Measurements from ENCODE around the gene PROB1.

The PROB1 gene

DNA sequence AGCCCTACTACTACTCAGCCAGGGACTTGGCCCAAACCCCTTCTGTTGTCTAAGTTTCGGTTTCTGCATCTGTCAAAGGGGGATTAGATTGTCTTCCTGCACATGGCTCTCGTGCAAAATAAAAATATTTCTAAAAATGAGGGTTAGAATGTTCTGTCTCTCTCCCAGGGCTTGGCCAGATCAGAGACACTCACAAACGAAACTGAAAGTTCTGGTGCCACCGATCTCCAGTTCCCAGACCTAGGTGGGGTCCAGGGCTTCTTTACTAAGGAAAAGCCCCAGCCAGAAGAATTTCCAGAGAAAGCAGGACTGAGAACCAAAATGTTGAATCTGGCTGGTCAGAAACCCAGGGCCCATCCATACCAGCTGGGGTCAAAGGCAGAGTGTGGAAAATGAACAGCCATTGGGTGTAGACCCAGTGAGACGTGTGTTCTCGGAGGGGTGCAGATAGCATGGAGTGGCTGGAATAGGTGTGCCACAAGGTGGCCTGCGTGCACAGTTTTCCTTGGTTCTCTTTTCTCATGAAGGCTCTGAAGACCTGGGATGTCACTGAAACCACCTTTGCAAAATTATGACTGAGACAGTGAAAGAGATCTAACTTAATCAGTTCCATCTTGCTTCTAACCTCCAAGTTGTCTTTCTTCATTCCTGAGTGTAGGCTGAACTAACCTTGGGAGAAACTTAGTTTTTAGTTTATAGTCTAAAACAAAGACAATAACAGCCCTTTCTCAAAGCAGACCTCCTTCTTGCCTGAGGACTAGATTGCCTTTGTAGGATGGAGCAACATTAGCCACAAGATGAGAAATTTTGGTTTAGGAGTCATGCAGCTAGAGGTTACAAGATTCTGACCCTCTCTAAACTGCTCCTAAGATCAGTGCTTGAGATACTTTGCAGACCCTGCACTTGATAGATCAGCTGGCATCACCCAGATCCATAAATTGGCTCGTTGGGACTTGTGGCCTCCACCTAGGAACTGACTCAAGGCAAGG lies 9.5 kb downstream of the PROB1 start:
- Histone ChIP-seq H2BK5ac (ENCODE audit: low read depth, low read length, poor library complexity) (peak overlapping the region; percentile 29), H4K8ac (ENCODE audit: low read depth, low read length) (no peak overlapping the region), H3K79me2 (ENCODE audit: control insufficient read depth, insufficient read depth, low read length, poor library complexity) (no peaks in the 10 kb centered on the region), H4K91ac (ENCODE audit: low read depth, low read length) (peak overlapping the region; percentile 59), H3K79me1 (ENCODE audit: low read length) (peaks cover 5% of the 10 kb centered on the region), H3K23ac (ENCODE audit: low read length) (no peak overlapping the region), H3K18ac (ENCODE audit: low read length) (no peak overlapping the region), H3K4me1 (ENCODE audit: control insufficient read depth in 1 of 2, insufficient read depth in 2 of 2, low read length in 2 of 2) (peaks cover 5 to 17% of the 10 kb centered on the region in 2 experiments), H3K4me2 (ENCODE audit: low read length) (no peak overlapping the region), H3K9me3 (ENCODE audit: insufficient read depth, low read depth, low read length) (no peaks in the 10 kb centered on the region), H3K4me3 (ENCODE audit: low read depth, low read length) (no peak overlapping the region), H3K4ac (ENCODE audit: low read depth, low read length) (no peak overlapping the region), H3K14ac (ENCODE audit: low read length) (no peak overlapping the region), H4K12ac (ENCODE audit: low read depth, low read length) (no peak overlapping the region), H3K27me3 (ENCODE audit: insufficient read depth, low read length) (no peaks in the 10 kb centered on the region), H3K27ac (ENCODE audit: low read depth, low read length) (peak overlapping the region; percentile 40), H3K36me3 (ENCODE audit: control insufficient read depth in 1 of 2, insufficient read depth in 2 of 2, low read length in 2 of 2) (no peaks in the 10 kb centered on the region), H2BK120ac (ENCODE audit: insufficient read depth, low read length, poor library complexity) (peak overlapping the region; percentile 54), H2BK12ac (ENCODE audit: low read length) (no peak overlapping the region), H3K9ac (ENCODE audit: low read length) (no peak overlapping the region), H2AK5ac (ENCODE audit: low read length) (no peak overlapping the region), H2AFZ (ENCODE audit: insufficient read depth, low read length, poor library complexity) (no peak overlapping the region)
- no CpG with 5 or more reads among the region's 8 CpGs for WGBS (ENCODE audit: extremely low coverage, insufficient coverage, insufficient read length)
- peak; percentile 21 to 65 for DNase-seq

- peak overlapping the region; percentile 54 for H2BK120ac ChIP-seq (ENCODE audit: insufficient read depth, low read length, poor library complexity)
- H3K4me2 ChIP-seq (ENCODE audit: low read length) = no peak overlapping the region
- peaks cover 5% of the 10 kb centered on the region for H3K79me1 ChIP-seq (ENCODE audit: low read length)
- H4K91ac ChIP-seq (ENCODE audit: low read depth, low read length) = peak overlapping the region; percentile 59
- no peak overlapping the region for H3K4me3 ChIP-seq (ENCODE audit: low read depth, low read length)
- WGBS (ENCODE audit: extremely low coverage, insufficient coverage, insufficient read length) = no CpG with 5 or more reads among the region's 9 CpGs
- H3K9me3 ChIP-seq (ENCODE audit: insufficient read depth, low read depth, low read length) = no peaks in the 10 kb centered on the region
- peak overlapping the region; percentile 11 for H2AFZ ChIP-seq (ENCODE audit: insufficient read depth, low read length, poor library complexity)
- no peak overlapping the region for H3K23ac ChIP-seq (ENCODE audit: low read length)
- no peak overlapping the region for H2AK5ac ChIP-seq (ENCODE audit: low read length)
- no peak overlapping the region for H2BK12ac ChIP-seq (ENCODE audit: low read length)
- H4K12ac ChIP-seq (ENCODE audit: low read depth, low read length) = no peak overlapping the region
- no peak overlapping the region for H3K27ac ChIP-seq (ENCODE audit: low read depth, low read length)
- DNase-seq = no peak
- no peak overlapping the region for H3K9ac ChIP-seq (ENCODE audit: low read length)
- no peaks in the 10 kb centered on the region for H3K79me2 ChIP-seq (ENCODE audit: control insufficient read depth, insufficient read depth, low read length, poor library complexity)
- H3K27me3 ChIP-seq (ENCODE audit: insufficient read depth, low read length) = no peaks in the 10 kb centered on the region
- H3K14ac ChIP-seq (ENCODE audit: low read length) = no peak overlapping the region
- no peak overlapping the region for H3K18ac ChIP-seq (ENCODE audit: low read length)
- no peak overlapping the region for H3K4ac ChIP-seq (ENCODE audit: low read depth, low read length)
- H3K4me1 ChIP-seq (ENCODE audit: control insufficient read depth in 1 of 2, insufficient read depth in 2 of 2, low read length in 2 of 2) = peaks cover 5 to 17% of the 10 kb centered on the region in 2 experiments
- no peak overlapping the region for H4K8ac ChIP-seq (ENCODE audit: low read depth, low read length)
- H2BK5ac ChIP-seq (ENCODE audit: low read depth, low read length, poor library complexity) = no peak overlapping the region
- no peaks in the 10 kb centered on the region for H3K36me3 ChIP-seq (ENCODE audit: control insufficient read depth in 1 of 2, insufficient read depth in 2 of 2, low read length in 2 of 2)
These were observed 10.3 kb downstream of the PROB1 start for GRCh38 chr5:139384591-139385051.

DNA sequence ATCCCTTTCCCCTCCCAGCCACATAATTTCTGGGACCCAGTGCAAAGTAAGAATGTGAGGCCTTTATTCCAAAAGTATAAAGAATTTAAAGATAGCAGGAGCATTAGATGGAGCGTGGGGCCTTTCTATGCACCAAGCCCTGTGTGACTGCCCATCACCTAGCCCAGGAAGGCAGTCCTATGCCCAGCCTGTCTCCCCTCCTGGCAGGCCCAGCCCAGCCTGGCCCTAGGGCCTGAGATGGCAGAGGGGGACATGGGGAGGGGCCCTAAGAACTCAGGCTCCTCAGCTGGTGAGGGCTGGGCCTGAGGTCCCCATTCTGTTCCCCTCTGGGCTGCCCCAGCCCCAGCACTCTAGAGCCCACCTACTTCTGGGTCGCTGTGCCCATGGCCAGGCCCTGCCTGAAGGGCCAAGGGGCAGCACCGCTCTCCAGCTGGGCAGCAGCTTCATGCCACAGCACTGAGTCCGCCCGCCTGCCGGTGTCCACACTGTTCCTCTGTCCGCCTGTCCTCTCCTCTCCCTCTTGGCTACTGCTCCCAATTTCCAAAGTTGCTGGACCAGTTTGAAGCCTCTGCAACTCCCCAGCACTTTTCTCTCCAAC lies 10.8 kb downstream of the PROB1 start:
- Histone ChIP-seq H2AK5ac (ENCODE audit: low read length) (no peak overlapping the region), H3K4me1 (ENCODE audit: control insufficient read depth in 1 of 2, insufficient read depth in 2 of 2, low read length in 2 of 2) (peaks cover 5 to 17% of the 10 kb centered on the region in 2 experiments), H3K79me1 (ENCODE audit: low read length) (peaks cover 5% of the 10 kb centered on the region), H3K4ac (ENCODE audit: low read depth, low read length) (no peak overlapping the region), H3K14ac (ENCODE audit: low read length) (no peak overlapping the region), H3K36me3 (ENCODE audit: control insufficient read depth in 1 of 2, insufficient read depth in 2 of 2, low read length in 2 of 2) (no peaks in the 10 kb centered on the region), H3K18ac (ENCODE audit: low read length) (no peak overlapping the region), H3K9me3 (ENCODE audit: insufficient read depth, low read depth, low read length) (no peaks in the 10 kb centered on the region), H3K27me3 (ENCODE audit: insufficient read depth, low read length) (no peaks in the 10 kb centered on the region), H4K8ac (ENCODE audit: low read depth, low read length) (no peak overlapping the region), H3K27ac (ENCODE audit: low read depth, low read length) (no peak overlapping the region), H2AFZ (ENCODE audit: insufficient read depth, low read length, poor library complexity) (no peak overlapping the region), H3K4me3 (ENCODE audit: low read depth, low read length) (no peak overlapping the region), H3K4me2 (ENCODE audit: low read length) (no peak overlapping the region), H3K9ac (ENCODE audit: low read length) (no peak overlapping the region), H3K23ac (ENCODE audit: low read length) (no peak overlapping the region), H2BK5ac (ENCODE audit: low read depth, low read length, poor library complexity) (no peak overlapping the region), H3K79me2 (ENCODE audit: control insufficient read depth, insufficient read depth, low read length, poor library complexity) (no peaks in the 10 kb centered on the region), H4K12ac (ENCODE audit: low read depth, low read length) (no peak overlapping the region), H2BK12ac (ENCODE audit: low read length) (no peak overlapping the region), H4K91ac (ENCODE audit: low read depth, low read length) (peak overlapping the region; percentile 59), H2BK120ac (ENCODE audit: insufficient read depth, low read length, poor library complexity) (no peak overlapping the region)
- peak in 1 of 2 donors; percentile 22 for DNase-seq
- WGBS (ENCODE audit: extremely low coverage, insufficient coverage, insufficient read length) = no CpG with 5 or more reads among the region's 7 CpGs

- H4K12ac ChIP-seq (ENCODE audit: low read depth, low read length) = no peak within 1 kb of the TSS
- no peak within 1 kb of the TSS for H3K4me3 ChIP-seq (ENCODE audit: low read depth, low read length)
- no peak within 1 kb of the TSS for H2BK120ac ChIP-seq (ENCODE audit: insufficient read depth, low read length, poor library complexity)
- no peaks in the 10 kb centered on the region for H3K27me3 ChIP-seq (ENCODE audit: insufficient read depth, low read length)
- H3K23ac ChIP-seq (ENCODE audit: low read length) = no peak within 1 kb of the TSS
- no peak within 1 kb of the TSS for H3K9ac ChIP-seq (ENCODE audit: low read length)
- DNase-seq = peak in 1 of 2 donors; percentile 29
- no peak within 1 kb of the TSS for H3K4ac ChIP-seq (ENCODE audit: low read depth, low read length)
- no peak within 1 kb of the TSS for H3K27ac ChIP-seq (ENCODE audit: low read depth, low read length)
- H3K4me1 ChIP-seq (ENCODE audit: control insufficient read depth in 1 of 2, insufficient read depth in 2 of 2, low read length in 2 of 2) = peaks cover 5 to 17% of the 10 kb centered on the region in 2 experiments
- H2AK5ac ChIP-seq (ENCODE audit: low read length) = no peak within 1 kb of the TSS
- H2BK12ac ChIP-seq (ENCODE audit: low read length) = no peak within 1 kb of the TSS
- no peaks in the 10 kb centered on the region for H3K79me2 ChIP-seq (ENCODE audit: control insufficient read depth, insufficient read depth, low read length, poor library complexity)
- H3K4me2 ChIP-seq (ENCODE audit: low read length) = no peak within 1 kb of the TSS
- H4K8ac ChIP-seq (ENCODE audit: low read depth, low read length) = no peak within 1 kb of the TSS
- H3K18ac ChIP-seq (ENCODE audit: low read length) = no peak within 1 kb of the TSS
- H2BK5ac ChIP-seq (ENCODE audit: low read depth, low read length, poor library complexity) = no peak within 1 kb of the TSS
- peaks cover 5% of the 10 kb centered on the region for H3K79me1 ChIP-seq (ENCODE audit: low read length)
- no peak within 1 kb of the TSS for H3K14ac ChIP-seq (ENCODE audit: low read length)
- H2AFZ ChIP-seq (ENCODE audit: insufficient read depth, low read length, poor library complexity) = no peak within 1 kb of the TSS
- H4K91ac ChIP-seq (ENCODE audit: low read depth, low read length) = peak within 1 kb of the TSS; percentile 33
- no peaks in the 10 kb centered on the region for H3K36me3 ChIP-seq (ENCODE audit: control insufficient read depth in 1 of 2, insufficient read depth in 2 of 2, low read length in 2 of 2)
- no CpG with 5 or more reads among the region's 10 CpGs for WGBS (ENCODE audit: extremely low coverage, insufficient coverage, insufficient read length)
- H3K9me3 ChIP-seq (ENCODE audit: insufficient read depth, low read depth, low read length) = no peaks in the 10 kb centered on the region
These were observed 11.5 kb downstream of the PROB1 start, which contains the start of gene SLC23A1 for GRCh38 chr5:139383275-139383992. Gene SLC23A1, minus strand, starts transcription at chr5:139383297. Its CDS starts 44 bp downstream, at chr5:139383253.

Measured in trophoblast cell (in vitro differentiated cells and primary cell).